ENCODE data around the gene CLEC6A. TPM values are rescaled to one million over a fixed set of nuclear protein-coding genes. Genes with fewer than 3 reads are reported as not detected.

CLEC6A gene
- total and polyA plus RNA-seq, 7 donors, result not detected

GRCh38 chr12:8508910-8509841 is 53.4 kb downstream of the CLEC6A start:
- Histone ChIP-seq H3K27ac (no peak overlapping the region), H3K9me3 (no peaks in the 10 kb centered on the region), H3K4me3 (no peak overlapping the region), H3K4me1 (no peaks in the 10 kb centered on the region), H3K27me3 (ENCODE audit: insufficient read depth in 3 of 3, low read length in 2 of 3) (no peaks in the 10 kb centered on the region), H3K36me3 (ENCODE audit: insufficient read depth in 1 of 2, low read depth in 1 of 2) (no peaks in the 10 kb centered on the region)
- DNase-seq (no peak), ATAC-seq (no peak)
- 52 to 54% (median 53%) methylated on average over 12 of the region's 12 CpGs for WGBS, 3 donors
- TF ChIP-seq CTCF (IDR thresholded peaks at IDR 0.05), result no peak
- intact Hi-C loops (cut with DNase I), result no loop called here

- no peaks in the 10 kb centered on the region for H3K36me3 ChIP-seq (ENCODE audit: insufficient read depth in 1 of 2, low read depth in 1 of 2)
- DNase-seq, result no peak
- no peak for ATAC-seq
- H3K27ac ChIP-seq, result no peak within 1 kb of the TSS
- H3K4me3 ChIP-seq, result no peak within 1 kb of the TSS
- 82 to 91% (median 86%) methylated on average over 4 of the region's 4 CpGs for WGBS, 3 donors
- no peaks in the 10 kb centered on the region for H3K9me3 ChIP-seq
- no peaks in the 10 kb centered on the region for H3K27me3 ChIP-seq (ENCODE audit: insufficient read depth in 3 of 3, low read length in 2 of 3)
- H3K4me1 ChIP-seq, result no peaks in the 10 kb centered on the region
- no peak for TF ChIP-seq CTCF (IDR thresholded peaks at IDR 0.05)
- intact Hi-C loops (cut with DNase I), result no loop called here
Measured at GRCh38 chr12:8513256-8513655, 57.5 kb downstream of the CLEC6A start, which contains the start of gene CLEC4D. TSS of gene CLEC4D (plus strand) at chr12:8513503. CDS start at chr12:8513733, 230 bp downstream.

GRCh38 chr12:8517971-8518370 is 62.2 kb downstream of the CLEC6A start:
- intact Hi-C loops (cut with DNase I), result no loop called here
- no peak overlapping the region for H3K4me3 ChIP-seq
- no peaks in the 10 kb centered on the region for H3K27me3 ChIP-seq (ENCODE audit: insufficient read depth in 3 of 3, low read length in 2 of 3)
- H3K27ac ChIP-seq, result no peak overlapping the region
- ATAC-seq (no peak), DNase-seq (no peak)
- H3K9me3 ChIP-seq, result no peaks in the 10 kb centered on the region
- TF ChIP-seq CTCF (IDR thresholded peaks at IDR 0.05), result no peak
- H3K4me1 ChIP-seq, result no peaks in the 10 kb centered on the region
- 70 to 83% (median 73%) methylated on average over 2 of the region's 2 CpGs for WGBS, 3 donors
- H3K36me3 ChIP-seq (ENCODE audit: insufficient read depth in 1 of 2, low read depth in 1 of 2), result no peaks in the 10 kb centered on the region

GRCh38 chr12:8519171-8519570 is 63.4 kb downstream of the CLEC6A start:
- no peaks in the 10 kb centered on the region for H3K36me3 ChIP-seq (ENCODE audit: insufficient read depth in 1 of 2, low read depth in 1 of 2)
- no peaks in the 10 kb centered on the region for H3K9me3 ChIP-seq
- TF ChIP-seq CTCF (IDR thresholded peaks at IDR 0.05), result no peak
- H3K27me3 ChIP-seq (ENCODE audit: insufficient read depth in 3 of 3, low read length in 2 of 3), result no peaks in the 10 kb centered on the region
- ATAC-seq (no peak), DNase-seq (no peak)
- 72 to 78% (median 77%) methylated on average over 4 of the region's 4 CpGs for WGBS, 3 donors
- no peak overlapping the region for H3K4me3 ChIP-seq
- intact Hi-C loops (cut with DNase I), result no loop called here
- no peak overlapping the region for H3K27ac ChIP-seq
- no peaks in the 10 kb centered on the region for H3K4me1 ChIP-seq

Measured in psoas muscle (tissue), 8 donors.